OCI-M2 (cell line): ENCODE results near the gene TP53I11.

ENCODE experiments used
- DNase-seq: peaks from one replicate; lab custom pipeline; 2025; ENCODE audit not compliant: unreplicated experiment; lab: John Stamatoyannopoulos, UW

Gene TP53I11

GRCh38 chr11:44957776-44958564, 7.3 kb upstream of the TP53I11 start:
- DNase-seq, result no peak

GRCh38 chr11:44957040-44957515, 6.4 kb upstream of the TP53I11 start:
- no peak for DNase-seq

GRCh38 chr11:44955015-44955738, 4.5 kb upstream of the TP53I11 start:
- DNase-seq, result no peak

GRCh38 chr11:44954051-44954906, 3.6 kb upstream of the TP53I11 start:
- DNase-seq, result no peak

- no peak for DNase-seq
These were observed 2.0 kb upstream of the TP53I11 start for GRCh38 chr11:44952500-44953260.

- no peak for DNase-seq
These were observed 1.4 kb upstream of the TP53I11 start for GRCh38 chr11:44952082-44952481.

- DNase-seq, result no peak
These were observed 555 bp downstream of the TP53I11 start for GRCh38 chr11:44950031-44950624.

- DNase-seq, result no peak
These were observed 1.3 kb downstream of the TP53I11 start for GRCh38 chr11:44949160-44950030.

- no peak for DNase-seq
These were observed 2.5 kb downstream of the TP53I11 start for GRCh38 chr11:44948155-44948554.

GRCh38 chr11:44947114-44947513, 3.6 kb downstream of the TP53I11 start:
- DNase-seq, result no peak

- DNase-seq, result no peak
These were observed 4.4 kb downstream of the TP53I11 start for GRCh38 chr11:44946263-44946662.

- no peak for DNase-seq
These were observed 5.0 kb downstream of the TP53I11 start for GRCh38 chr11:44945666-44946065.

GRCh38 chr11:44944853-44945235, 5.8 kb downstream of the TP53I11 start:
- no peak for DNase-seq

GRCh38 chr11:44944181-44944852, 6.4 kb downstream of the TP53I11 start:
- DNase-seq, result no peak

GRCh38 chr11:44943696-44944095, 7.0 kb downstream of the TP53I11 start:
- no peak for DNase-seq

GRCh38 chr11:44943118-44943517, 7.6 kb downstream of the TP53I11 start:
- no peak for DNase-seq

GRCh38 chr11:44942029-44942955, 8.4 kb downstream of the TP53I11 start:
- DNase-seq, result no peak
